H1 (cell line): Measurements from ENCODE around the gene BCL2A1. TPM values are rescaled to one million over a fixed set of nuclear protein-coding genes. Genes with fewer than 3 reads are reported as not detected.

Experiments used
- CTCF ChIA-PET: fragments of 300-600 bp; sonication (Branson Sonifier 250); formaldehyde crosslinking; loops from one replicate; lab custom pipeline; 2021; ENCODE audit not compliant: partially characterized antibody; lab: Charles Lee
- POLR2A ChIA-PET: fragments of 300-600 bp; sonication (Branson Sonifier 250); formaldehyde crosslinking; loops from one replicate; lab custom pipeline; 2021; ENCODE audit warnings: inconsistent platforms; ENCODE audit not compliant: partially characterized antibody; lab: Charles Lee
- DNase-seq, 2 experiments: peaks; one replicate each; pipeline versions ENCODE4 v3.0.0 to v3.0.0-alpha.2; 2010 to 2022; ENCODE audit warnings: low spot score in 2 of 2, low read depth in 1 of 2, mixed read lengths in 1 of 2
- FAIRE-seq: peaks from 2 replicates; lab custom pipeline; 2011; peaks lifted over from hg19 to GRCh38; lab: Jason Lieb, UNC
- H2AFZ ChIP-seq: 2 replicates; pipeline ENCODE4 v1.8.1; 2012; ENCODE audit warnings: low read length, inconsistent platforms
- H2AK5ac ChIP-seq: 2 replicates; pipeline ENCODE4 v1.6.1; 2013; ENCODE audit warnings: low read depth, low read length
- H2BK120ac ChIP-seq: replicated peaks from 2 replicates; pipeline ENCODE3; 2013; ENCODE audit warnings: low read depth, low read length, inconsistent platforms
- H2BK12ac ChIP-seq: 2 replicates; pipeline ENCODE4 v1.6.1; 2013; ENCODE audit warnings: low read depth, low read length
- H2BK15ac ChIP-seq: 2 replicates; pipeline ENCODE4 v1.6.1; 2013; ENCODE audit warnings: low read length
- H2BK20ac ChIP-seq: 2 replicates; pipeline ENCODE4 v1.6.1; 2013; ENCODE audit warnings: low read length
- H2BK5ac ChIP-seq: 2 replicates; pipeline ENCODE4 v1.6.1; 2013; ENCODE audit warnings: low read depth, low read length
- H3K14ac ChIP-seq: 2 replicates; pipeline ENCODE4 v1.6.1; 2013; ENCODE audit warnings: inconsistent platforms; ENCODE audit not compliant: insufficient read length
- H3K18ac ChIP-seq: 2 replicates; pipeline ENCODE4 v1.6.1; 2013; ENCODE audit warnings: low read length; ENCODE audit errors: extremely low read depth
- H3K23ac ChIP-seq: 2 replicates; pipeline ENCODE4 v1.6.1; 2013; ENCODE audit warnings: inconsistent platforms; ENCODE audit not compliant: insufficient read length
- H3K23me2 ChIP-seq: 2 replicates; pipeline ENCODE4 v1.6.1; 2013; ENCODE audit warnings: low read depth, low read length
- H3K27ac ChIP-seq: 2 replicates; pipeline ENCODE4 v1.6.1; 2011; ENCODE audit warnings: low read depth, low read length, inconsistent platforms
- H3K27me3 ChIP-seq, 4 experiments: replicated peaks in 1 of 4; 1 replicate in 1 of 4; 2 replicates in 3 of 4; pipeline versions ENCODE4 v1.6.1 to v1.8.1; 2011 to 2013; ENCODE audit warnings: low read length in 3 of 4, mild to moderate bottlenecking in 3 of 4, inconsistent platforms in 2 of 4, mixed read lengths in 2 of 4, moderate library complexity in 1 of 4; ENCODE audit not compliant: control insufficient read depth in 3 of 4, insufficient read depth in 3 of 4; ENCODE audit errors: extremely low read depth in 1 of 4
- H3K36me3 ChIP-seq, 4 experiments: 2 replicates each; pipeline versions ENCODE4 v1.6.1 to v1.8.1; 2011 to 2013; ENCODE audit warnings: mild to moderate bottlenecking in 4 of 4, low read length in 3 of 4, moderate library complexity in 2 of 4, control low read depth in 1 of 4, inconsistent platforms in 1 of 4; ENCODE audit not compliant: insufficient read depth in 4 of 4, control insufficient read depth in 2 of 4
- H3K4ac ChIP-seq: replicated peaks from 2 replicates; pipeline ENCODE3; 2013; ENCODE audit warnings: low read length, low read depth, mixed read lengths, inconsistent platforms; ENCODE audit not compliant: insufficient read length
- H3K4me1 ChIP-seq, 4 experiments: replicated peaks in 1 of 4; 1 replicate in 1 of 4; 2 replicates in 3 of 4; pipeline versions ENCODE4 v1.6.1 to v1.8.1; 2011 to 2013; ENCODE audit warnings: low read length in 3 of 4, inconsistent platforms in 2 of 4, mixed read lengths in 1 of 4; ENCODE audit not compliant: insufficient read depth in 4 of 4, control insufficient read depth in 3 of 4
- H3K4me2 ChIP-seq, 2 experiments: 2 replicates each; pipeline versions ENCODE4 v1.6.1 to v1.8.1; 2011 to 2013; ENCODE audit warnings: low read depth in 2 of 2, low read length in 2 of 2, control low read depth in 1 of 2, inconsistent platforms in 1 of 2, mild to moderate bottlenecking in 1 of 2; ENCODE audit not compliant: insufficient read depth in 1 of 2
- H3K4me3 ChIP-seq, 4 experiments: fragments of 200-600, 300-600 bp in 1 of 4; sonication (generic), shearing (Covaris generic), sonication (Bioruptor Twin) in 1 of 4; 2 replicates each; pipeline versions ENCODE4 v1.5.1 to v1.8.1; 2011 to 2016; ENCODE audit warnings: low read length in 4 of 4, low read depth in 3 of 4, control low read depth in 2 of 4, inconsistent platforms in 2 of 4, mild to moderate bottlenecking in 2 of 4, mixed read lengths in 1 of 4, moderate library complexity in 1 of 4; ENCODE audit not compliant: insufficient read depth in 2 of 4; ENCODE audit errors: extremely low read depth in 1 of 4
- H3K56ac ChIP-seq: replicated peaks from 2 replicates; pipeline ENCODE3; 2013; ENCODE audit warnings: low read depth, mild to moderate bottlenecking, mixed read lengths, low read length, inconsistent platforms; ENCODE audit not compliant: insufficient read length
- H3K79me1 ChIP-seq: 2 replicates; pipeline ENCODE4 v1.6.1; 2013; ENCODE audit warnings: low read depth, low read length, control low read depth
- H3K79me2 ChIP-seq, 2 experiments: 2 replicates each; pipeline versions ENCODE4 v1.6.1 to v1.8.1; 2012 to 2013; ENCODE audit warnings: low read length in 2 of 2, mild to moderate bottlenecking in 2 of 2, inconsistent platforms in 1 of 2; ENCODE audit not compliant: insufficient read depth in 2 of 2, control insufficient read depth in 1 of 2
- H3K9ac ChIP-seq, 4 experiments: replicated peaks in 1 of 4; 1 replicate in 1 of 4; 2 replicates in 3 of 4; pipeline versions ENCODE4 v1.6.1 to v1.8.1; 2011 to 2013; ENCODE audit warnings: low read depth in 3 of 4, low read length in 3 of 4, control low read depth in 2 of 4, mild to moderate bottlenecking in 2 of 4, moderate library complexity in 2 of 4, inconsistent platforms in 1 of 4; ENCODE audit errors: extremely low read depth in 1 of 4
- H3K9me3 ChIP-seq, 2 experiments: 2 replicates each; pipeline versions ENCODE4 v1.6.1 to v1.8.1; 2012 to 2013; ENCODE audit warnings: mild to moderate bottlenecking in 2 of 2, moderate library complexity in 2 of 2, control low read depth in 1 of 2, inconsistent platforms in 1 of 2, low read depth in 1 of 2, low read length in 1 of 2, mixed read lengths in 1 of 2; ENCODE audit not compliant: insufficient read depth in 2 of 2
- H4K20me1 ChIP-seq, 2 experiments: replicated peaks in 1 of 2; 2 replicates each; pipeline versions ENCODE3 to v1.8.1; 2011 to 2013; ENCODE audit warnings: inconsistent platforms in 2 of 2, low read length in 2 of 2, mild to moderate bottlenecking in 1 of 2; ENCODE audit not compliant: insufficient read depth in 2 of 2, control insufficient read depth in 1 of 2
- H4K5ac ChIP-seq: 2 replicates; pipeline ENCODE4 v1.6.1; 2013; ENCODE audit warnings: low read length, low read depth, mixed read lengths, inconsistent platforms; ENCODE audit not compliant: insufficient read length
- H4K8ac ChIP-seq: 2 replicates; pipeline ENCODE4 v1.8.0; 2013; ENCODE audit warnings: mild to moderate bottlenecking, moderate library complexity, low read length, inconsistent platforms; ENCODE audit not compliant: insufficient read depth; ENCODE audit errors: extremely low read depth
- H4K91ac ChIP-seq: replicated peaks from 2 replicates; pipeline ENCODE3; 2013; ENCODE audit warnings: low read length, mixed read lengths, inconsistent platforms; ENCODE audit not compliant: insufficient read length
- ATF2 ChIP-seq: IDR thresholded peaks from 2 replicates; pipeline ENCODE4 v1.6.1; 2012; ENCODE audit warnings: low read length, inconsistent platforms
- E2F6 ChIP-seq: IDR thresholded peaks from 2 replicates; pipeline ENCODE4 v1.6.1; 2012; ENCODE audit warnings: inconsistent platforms
- GABPA ChIP-seq: IDR thresholded peaks from 2 replicates; pipeline ENCODE4 v1.6.1; 2011; ENCODE audit warnings: mild to moderate bottlenecking, low read length, moderate library complexity, borderline replicate concordance; ENCODE audit not compliant: insufficient read depth
- KDM1A ChIP-seq: fragments of 200-600, 300-600 bp; sonication (generic); IDR thresholded peaks from 2 replicates; pipeline ENCODE4 v1.7.1; 2016; ENCODE audit warnings: mild to moderate bottlenecking, low read length, borderline replicate concordance
- PHF8 ChIP-seq: fragments of 200-600 bp; sonication (generic); conservative IDR thresholded peaks from 2 replicates; pipeline ENCODE4 v1.7.1; 2012; ENCODE audit warnings: low read depth, mild to moderate bottlenecking, inconsistent platforms, low read length, moderate library complexity
- RAD21 ChIP-seq, 2 experiments: IDR thresholded peaks in 1 of 2; conservative IDR thresholded peaks in 1 of 2; 2 replicates each; pipeline ENCODE4 v1.6.1; 2011; ENCODE audit warnings: low read depth in 2 of 2, low read length in 2 of 2, improper control_type of control experiment in 1 of 2, inconsistent platforms in 1 of 2, mild to moderate bottlenecking in 1 of 2, moderate library complexity in 1 of 2
- RXRA ChIP-seq: IDR thresholded peaks from 2 replicates; pipeline ENCODE4 v1.6.1; 2011; ENCODE audit warnings: low read depth, mild to moderate bottlenecking, low read length, moderate library complexity; ENCODE audit not compliant: insufficient read depth
- SIRT6 ChIP-seq: IDR thresholded peaks from one replicate; pipeline ENCODE4 v1.7.1; 2012; ENCODE audit warnings: low read length, inconsistent platforms
- TBP ChIP-seq: IDR thresholded peaks from 2 replicates; pipeline ENCODE4 v1.6.1; 2011; ENCODE audit warnings: low read depth, low read length, improper control_type of control experiment
- ZNF274 ChIP-seq: IDR thresholded peaks from 2 replicates; pipeline ENCODE4 v1.7.0; 2012; ENCODE audit warnings: low read length, borderline replicate concordance; ENCODE audit errors: extremely low read depth
- WGBS, 2 experiments: shearing (Covaris generic) in 1 of 2; methylation state at CpG; one replicate each; pipeline versions ENCODE4 v1.1.6 to v1.1.7; 2013 to 2015; ENCODE audit warnings: low lambda C conversion rate in 2 of 2, mixed read lengths in 2 of 2, inconsistent platforms in 1 of 2, low coverage in 1 of 2, missing lambda C conversion rate in 1 of 2; ENCODE audit not compliant: insufficient replicate concordance in 2 of 2, insufficient coverage in 1 of 2, insufficient read length in 1 of 2; ENCODE audit errors: extremely low coverage in 1 of 2, missing lambda C conversion rate in 1 of 2; 5-methylcytosine and 5-hydroxymethylcytosine counted together
- polyA plus RNA-seq, 7 experiments: library from polyadenylated mRNA; depleted of rRNA in 3 of 7; stranded (reverse) in 5 of 7; unstranded in 2 of 7; fragments of >200 nt in 5 of 7; fragments of 200-250 nt in 2 of 7; gene quantifications; 1 replicate in 5 of 7; 2 replicates in 1 of 7; 4 replicates in 1 of 7; pipeline versions ENCODE4 v1.2.1 to v1.2.3, GENCODE V29; 2011 to 2013; ENCODE audit warnings: missing spikeins in 2 of 7, mixed read lengths in 2 of 7
- total RNA-seq: library from RNA; stranded (reverse); fragmentation: NEBNext Ultra II Directional; extraction: Animal tissue kit (Norgen Biotek cat#: 25700); gene quantifications from 2 replicates; pipeline ENCODE4 v1.2.1, GENCODE V29; 2021

Gene BCL2A1
- total and polyA plus RNA-seq, 2 of the 8 experiments (the other 6 are each of a cell fraction or from before 2014, with no cell fraction given) = not detected

GRCh38 chr15:79977431-79978054, 6.5 kb upstream of the BCL2A1 start:
- Histone ChIP-seq H3K14ac (no peak overlapping the region), H4K5ac (no peak overlapping the region), H3K56ac (no peak overlapping the region), H2BK120ac (no peak overlapping the region), H3K79me1 (no peaks in the 10 kb centered on the region), H2AK5ac (no peak overlapping the region), H4K91ac (no peak overlapping the region), H3K36me3 (no peaks in the 10 kb centered on the region), H3K79me2 (no peaks in the 10 kb centered on the region), H3K4me2 (no peak overlapping the region), H3K4me1 (no peaks in the 10 kb centered on the region; a peak in 1 of 7 replicates), H3K23me2 (no peaks in the 10 kb centered on the region), H3K23ac (no peak overlapping the region), H3K27me3 (no peaks in the 10 kb centered on the region), H2BK12ac (no peak overlapping the region), H3K4ac (no peak overlapping the region), H2BK15ac (no peak overlapping the region), H2BK5ac (no peak overlapping the region), H2AFZ (peak overlapping the region; percentile 67), H3K27ac (no peak overlapping the region), H3K4me3 (no peak overlapping the region), H3K9ac (no peak overlapping the region), H3K9me3 (no peaks in the 10 kb centered on the region), H2BK20ac (no peak overlapping the region), H4K8ac (no peak overlapping the region), H3K18ac (no peak overlapping the region), H4K20me1 (no peaks in the 10 kb centered on the region)
- ChIA-PET POLR2A (interaction anchor here (1.1 kb wide), 1 partner anchor 54 kb away, joined by 3 read pairs; no protein-coding TSS in a partner anchor), CTCF (interaction anchor here (1.0 to 1.5 kb wide), 2 partner anchors 9 to 79 kb away, joined by 3 to 5 read pairs; no protein-coding TSS in a partner anchor)
- WGBS, 2 experiments = 93% methylated on average over 9 of the region's 9 CpGs; no CpG with 5 or more reads in 1 of the 2 experiments
- FAIRE-seq = no peak
- no peak for DNase-seq
- TF ChIP-seq SIRT6 (no peak), ATF2 (no peak), KDM1A (no peak), TBP (no peak), E2F6 (no peak), ZNF274 (no peak), PHF8 (no peak), RAD21 (IDR thresholded peaks at IDR 0.05 in 1 of 2, conservative IDR thresholded peaks at IDR 0.05 in 1 of 2; ENCODE audit: low read depth in 2 of 2, low read length in 2 of 2) (no peak), GABPA (no peak), RXRA (no peak)
